HFFc6 (cell line): ENCODE data around the gene FGF14. TPM values are rescaled to one million over a fixed set of nuclear protein-coding genes. Genes with fewer than 3 reads are reported as not detected.

Experiments
- DNase-seq: peaks from one replicate; pipeline ENCODE4 v3.0.0-alpha.2; 2018
- H3K27ac Mint-ChIP-seq: 2 replicates; pipeline ENCODE4 v1.8.0; 2020; ENCODE audit warnings: mild to moderate bottlenecking, mixed read lengths
- H3K27me3 Mint-ChIP-seq: 2 replicates; pipeline ENCODE4 v1.8.0; 2021; ENCODE audit warnings: mild to moderate bottlenecking, moderate library complexity, mixed read lengths; ENCODE audit not compliant: insufficient read depth
- H3K36me3 Mint-ChIP-seq: 2 replicates; pipeline ENCODE4 v1.8.0; 2021; ENCODE audit warnings: low read depth, mixed read lengths
- H3K4me1 Mint-ChIP-seq: 2 replicates; pipeline ENCODE4 v1.8.0; 2020; ENCODE audit warnings: low read depth, mixed read lengths
- H3K4me3 Mint-ChIP-seq: 2 replicates; pipeline ENCODE4 v1.8.0; 2020; ENCODE audit warnings: mild to moderate bottlenecking, moderate library complexity, mixed read lengths
- H3K9me3 Mint-ChIP-seq: 2 replicates; pipeline ENCODE4 v1.8.0; 2020; ENCODE audit warnings: mild to moderate bottlenecking, mixed read lengths
- CTCF ChIP-seq: fragments of 200-600 bp; sonication (generic); IDR thresholded peaks from 2 replicates; pipeline ENCODE4 v1.5.0; 2021; ENCODE audit warnings: antibody characterized with exemption, mild to moderate bottlenecking
- total RNA-seq, 6 experiments: library from RNA; stranded (reverse); fragmentation: NEBNext Ultra II Directional; extraction: Animal tissue kit (Norgen Biotek cat#: 25700); gene quantifications; 2 replicates in 1 of 6; 3 replicates in 5 of 6; pipeline ENCODE4 v1.2.3, GENCODE V29; 2021

FGF14 gene
- total RNA-seq, 6 experiments from 2014 or later: 0.02 to 0.03 TPM; not detected in 4

GRCh38 chr13:102322211-102322610 is 79.6 kb downstream of the FGF14 start:
- Mint-ChIP-seq H3K4me3 (no peak overlapping the region), H3K36me3 (no peaks in the 10 kb centered on the region), H3K9me3 (peaks cover 33% of the 10 kb centered on the region), H3K4me1 (no peaks in the 10 kb centered on the region), H3K27ac (no peak overlapping the region), H3K27me3 (no peaks in the 10 kb centered on the region)
- TF ChIP-seq CTCF: no peak
- DNase-seq: no peak

- no peak for TF ChIP-seq CTCF
- Mint-ChIP-seq H3K36me3 (no peaks in the 10 kb centered on the region), H3K27me3 (no peaks in the 10 kb centered on the region)
Observed at GRCh38 chr13:102318233-102318632, 83.6 kb downstream of the FGF14 start.

GRCh38 chr13:102317593-102317992 is 84.3 kb downstream of the FGF14 start:
- no peak for TF ChIP-seq CTCF
- no peak overlapping the region for H3K4me3 Mint-ChIP-seq
- no peaks in the 10 kb centered on the region for H3K4me1 Mint-ChIP-seq
- H3K36me3 Mint-ChIP-seq: no peaks in the 10 kb centered on the region
- H3K27ac Mint-ChIP-seq: no peak overlapping the region
- no peaks in the 10 kb centered on the region for H3K27me3 Mint-ChIP-seq
- no peak for DNase-seq
- H3K9me3 Mint-ChIP-seq: peaks cover 39% of the 10 kb centered on the region

More at GRCh38 chr13:102318233-102318632, 83.6 kb downstream of the FGF14 start:
- H3K9me3 Mint-ChIP-seq: peaks cover 33% of the 10 kb centered on the region
- no peak for DNase-seq
- H3K4me1 Mint-ChIP-seq: no peaks in the 10 kb centered on the region
- no peak overlapping the region for H3K27ac Mint-ChIP-seq
- no peak overlapping the region for H3K4me3 Mint-ChIP-seq

GRCh38 chr13:102316732-102317131 is 85.1 kb downstream of the FGF14 start:
- Mint-ChIP-seq H3K4me3 (no peak overlapping the region), H3K27ac (no peak overlapping the region), H3K4me1 (no peaks in the 10 kb centered on the region), H3K36me3 (no peaks in the 10 kb centered on the region), H3K9me3 (peaks cover 45% of the 10 kb centered on the region), H3K27me3 (no peaks in the 10 kb centered on the region)
- TF ChIP-seq CTCF: no peak
- DNase-seq: no peak

GRCh38 chr13:102312841-102313240 is 89.0 kb downstream of the FGF14 start:
- TF ChIP-seq CTCF: no peak
- no peak overlapping the region for H3K4me3 Mint-ChIP-seq
- H3K4me1 Mint-ChIP-seq: no peaks in the 10 kb centered on the region
- no peak for DNase-seq
- H3K9me3 Mint-ChIP-seq: peaks cover 33% of the 10 kb centered on the region
- no peak overlapping the region for H3K27ac Mint-ChIP-seq
- H3K36me3 Mint-ChIP-seq: no peaks in the 10 kb centered on the region
- H3K27me3 Mint-ChIP-seq: no peaks in the 10 kb centered on the region

- DNase-seq: no peak
- H3K36me3 Mint-ChIP-seq: no peaks in the 10 kb centered on the region
- no peaks in the 10 kb centered on the region for H3K4me1 Mint-ChIP-seq
- H3K4me3 Mint-ChIP-seq: no peak overlapping the region
- no peaks in the 10 kb centered on the region for H3K27me3 Mint-ChIP-seq
- TF ChIP-seq CTCF: no peak
- H3K27ac Mint-ChIP-seq: no peak overlapping the region
- H3K9me3 Mint-ChIP-seq: peaks cover 35% of the 10 kb centered on the region
Observed at GRCh38 chr13:102311901-102312300, 89.9 kb downstream of the FGF14 start.
